GM12878 (cell line): ENCODE measurements around the gene RNF32. TPM values are rescaled to one million over a fixed set of nuclear protein-coding genes. Genes with fewer than 3 reads are reported as not detected.
"Not testable (repeated sequence)": the region's sequence is repeated elsewhere in the genome, so short reads cannot be mapped to it uniquely, and the experiment has no call there.

ENCODE experiments used
- ATAC-seq: fragments of 200-7000 bp; cut with Tn5 transposase; 3 replicates; pipeline ENCODE4 v1.9.1; 2020; ENCODE audit warnings: mild to moderate bottlenecking, moderate library complexity
- BruUV-seq: library from RNA; stranded (reverse); fragments of 400-500 nt; replicated peaks from 2 replicates; lab custom pipeline; 2021; lab: Mats Ljungman, UMichigan
- CTCF ChIA-PET: fragments of 300-600 bp; sonication (Branson Sonifier 250); formaldehyde crosslinking; extraction: SDS; loops from one replicate; lab custom pipeline; 2021; ENCODE audit warnings: inconsistent platforms; lab: Yijun Ruan, JAX
- POLR2A ChIA-PET: fragments of 350-600 bp; formaldehyde crosslinking; extraction: SDS; loops from one replicate; lab custom pipeline; 2021; ENCODE audit warnings: inconsistent platforms; lab: Charles Lee
- RAD21 ChIA-PET: fragments of 300-600 bp; sonication (Branson Sonifier 250); formaldehyde crosslinking; loops from one replicate; lab custom pipeline; 2023; ENCODE audit warnings: antibody characterized with exemption; ENCODE audit not compliant: unreplicated experiment; lab: Charles Lee
- SMC1A ChIA-PET: fragments of 300-600 bp; sonication (Branson Sonifier 250); formaldehyde crosslinking; loops from one replicate; lab custom pipeline; 2023; ENCODE audit not compliant: unreplicated experiment, uncharacterized antibody; lab: Charles Lee
- DNase-seq: peaks from one replicate; pipeline ENCODE4 v3.0.0-alpha.2; 2011; ENCODE audit warnings: low read depth, low spot score
- FAIRE-seq: peaks from 3 replicates; lab custom pipeline; 2011; peaks lifted over from hg19 to GRCh38; lab: Jason Lieb, UNC
- H2AFZ ChIP-seq: 2 replicates; pipeline ENCODE4 v1.6.0; 2011; ENCODE audit warnings: low read depth, low read length, control low read depth; ENCODE audit not compliant: control insufficient read depth
- H3K27ac ChIP-seq: 2 replicates; pipeline ENCODE4 v1.5.1; 2011; ENCODE audit warnings: control low read depth; ENCODE audit not compliant: control insufficient read depth, insufficient read depth
- H3K27me3 ChIP-seq, 2 experiments: replicated peaks in 1 of 2; 2 replicates each; pipeline versions ENCODE4 v1.6.0 to v1.6.1; 2011; ENCODE audit warnings: low read length in 1 of 2; ENCODE audit not compliant: control insufficient read depth in 2 of 2, insufficient read depth in 2 of 2
- H3K36me3 ChIP-seq, 2 experiments: 2 replicates each; pipeline ENCODE4 v1.5.1; 2011; ENCODE audit warnings: low read length in 1 of 2; ENCODE audit not compliant: control insufficient read depth in 2 of 2, insufficient read depth in 2 of 2
- H3K4me1 ChIP-seq: 2 replicates; pipeline ENCODE4 v1.6.1; 2011; ENCODE audit warnings: mild to moderate bottlenecking, low read length, moderate library complexity, mixed read lengths; ENCODE audit not compliant: control insufficient read depth, insufficient read depth
- H3K4me2 ChIP-seq: 2 replicates; pipeline ENCODE4 v1.6.0; 2011; ENCODE audit warnings: control low read depth; ENCODE audit not compliant: control insufficient read depth, insufficient read depth
- H3K4me3 ChIP-seq: fragments of 200-600 bp; sonication (generic); 2 replicates; pipeline ENCODE4 v1.5.1; 2016
- H3K79me2 ChIP-seq: 2 replicates; pipeline ENCODE4 v1.6.0; 2011; ENCODE audit warnings: low read length; ENCODE audit not compliant: control insufficient read depth, insufficient read depth
- H3K9ac ChIP-seq: 2 replicates; pipeline ENCODE4 v1.8.0; 2011; ENCODE audit warnings: low read length, control low read depth, mixed read lengths; ENCODE audit not compliant: control insufficient read depth, insufficient read depth
- H3K9me3 ChIP-seq: replicated peaks from 3 replicates; pipeline ENCODE4 v1.5.1; 2011; ENCODE audit warnings: mild to moderate bottlenecking, low read length; ENCODE audit not compliant: control insufficient read depth, insufficient read depth
- H4K20me1 ChIP-seq: 2 replicates; pipeline ENCODE4 v1.6.0; 2011; ENCODE audit not compliant: control insufficient read depth, insufficient read depth
- BHLHE40 ChIP-seq, 2 experiments: fragments of 450-650 bp in 1 of 2; IDR thresholded peaks; 2 replicates each; pipeline ENCODE4 v1.6.1; 2011 to 2017; ENCODE audit warnings: low read depth in 2 of 2, borderline replicate concordance in 1 of 2, improper control_type of control experiment in 1 of 2, low read length in 1 of 2, mild to moderate bottlenecking in 1 of 2
- CREM ChIP-seq: IDR thresholded peaks from 2 replicates; pipeline ENCODE4 v1.6.1; 2014; ENCODE audit warnings: antibody characterized with exemption, low read depth
- FOXM1 ChIP-seq: IDR thresholded peaks from 2 replicates; pipeline ENCODE4 v1.6.1; 2012; ENCODE audit warnings: low read depth, mild to moderate bottlenecking, inconsistent platforms, low read length, moderate library complexity
- PAX8 ChIP-seq: fragments of 450-650 bp; IDR thresholded peaks from 2 replicates; pipeline ENCODE4 v1.6.1; 2017; ENCODE audit warnings: mild to moderate bottlenecking, moderate library complexity
- RUNX3 ChIP-seq: IDR thresholded peaks from 2 replicates; pipeline ENCODE4 v1.6.1; 2012; ENCODE audit warnings: low read length, inconsistent platforms
- TBL1XR1 ChIP-seq: IDR thresholded peaks from 2 replicates; pipeline ENCODE4 v1.6.1; 2012; ENCODE audit warnings: low read depth, low read length, improper control_type of control experiment
- TCF7 ChIP-seq: IDR thresholded peaks from 2 replicates; pipeline ENCODE4 v1.6.1; 2014; ENCODE audit warnings: antibody characterized with exemption, borderline replicate concordance
- whole genome bisulfite sequencing: methylation state at CpG from one replicate; pipeline ENCODE4 v1.1.6; 2016; ENCODE audit warnings: low lambda C conversion rate; ENCODE audit not compliant: insufficient replicate concordance, insufficient coverage; ENCODE audit errors: missing lambda C conversion rate; 5-methylcytosine and 5-hydroxymethylcytosine counted together
- in situ Hi-C: fragments of 300-500 bp; cut with MboI; formaldehyde crosslinking; loops from 9 replicates; pipeline ENCODE4 v1.14.3; 2018; ENCODE audit warnings: mixed read lengths
- intact Hi-C: fragments of 100-400 bp; cut with micrococcal nuclease; formaldehyde crosslinking; loops from one replicate; pipeline ENCODE4 v1.14.2; 2022; ENCODE audit not compliant: unreplicated experiment
- polyA plus RNA-seq, 11 experiments: library from polyadenylated mRNA; depleted of rRNA in 4 of 11; unstranded in 6 of 11; stranded (reverse) in 5 of 11; fragments of >200 nt; fragmentation: Nextera tagmentation in 4 of 11; fragmentation: Illumina TruSeq in 1 of 11; extraction: Ambion mirVana in 4 of 11; extraction: Trizol in 1 of 11; gene quantifications; 1 replicate in 1 of 11; 2 replicates in 10 of 11; pipeline versions ENCODE4 v1.2.1 to v1.2.3, GENCODE V29; 2011 to 2016; ENCODE audit warnings: inconsistent platforms in 2 of 11, missing spikeins in 2 of 11, low read depth in 1 of 11
- total RNA-seq, 4 experiments: library from RNA; depleted of rRNA in 3 of 4; stranded (reverse); fragments of >200 nt in 3 of 4; fragmentation: Illumina TruSeq in 1 of 4; extraction: Trizol in 1 of 4; gene quantifications; 2 replicates each; pipeline versions ENCODE4 v1.2.1 to v1.2.3, GENCODE V29; 2013 to 2021

Gene RNF32
- total and polyA plus RNA-seq, 10 of the 15 experiments (the other 5 are each of a cell fraction or from before 2014, with no cell fraction given): 2.5 to 7.2 (median 3.7) TPM

DNA sequence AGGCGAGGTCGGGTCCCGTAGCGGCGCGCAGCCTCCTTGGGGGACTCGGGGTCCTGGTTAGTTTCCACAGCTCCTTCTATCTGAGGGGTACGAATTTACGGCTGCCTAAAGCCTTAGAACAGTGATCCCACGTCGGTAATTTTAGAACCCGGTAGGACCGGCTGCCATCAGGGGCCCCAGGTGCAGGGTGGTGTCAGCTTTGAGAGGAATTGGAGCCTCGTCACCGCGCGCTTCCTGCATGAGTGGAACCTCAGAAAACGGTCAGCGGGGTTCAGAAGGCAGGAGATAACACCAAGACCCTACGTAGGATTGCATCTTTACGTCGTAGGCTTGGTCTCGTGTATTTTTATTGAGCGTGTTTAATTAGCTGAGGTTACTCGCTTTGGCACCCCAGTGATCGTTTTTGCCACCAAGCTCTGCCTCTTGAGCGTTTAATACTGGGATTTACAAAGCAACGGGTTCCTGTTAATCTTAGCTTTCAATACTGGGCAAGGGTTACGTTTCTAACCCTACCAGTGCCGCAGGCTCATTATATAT, 443 bp downstream of the RNF32 start (continued):
- TF ChIP-seq TCF7 (no peak), RUNX3 (peak; percentile 41), TBL1XR1 (no peak), BHLHE40 (IDR thresholded peaks at IDR 0.05; ENCODE audit: borderline replicate concordance in 1 of 2, low read depth in 2 of 2, low read length in 1 of 2) (no peak), PAX8 (no peak)

DNA sequence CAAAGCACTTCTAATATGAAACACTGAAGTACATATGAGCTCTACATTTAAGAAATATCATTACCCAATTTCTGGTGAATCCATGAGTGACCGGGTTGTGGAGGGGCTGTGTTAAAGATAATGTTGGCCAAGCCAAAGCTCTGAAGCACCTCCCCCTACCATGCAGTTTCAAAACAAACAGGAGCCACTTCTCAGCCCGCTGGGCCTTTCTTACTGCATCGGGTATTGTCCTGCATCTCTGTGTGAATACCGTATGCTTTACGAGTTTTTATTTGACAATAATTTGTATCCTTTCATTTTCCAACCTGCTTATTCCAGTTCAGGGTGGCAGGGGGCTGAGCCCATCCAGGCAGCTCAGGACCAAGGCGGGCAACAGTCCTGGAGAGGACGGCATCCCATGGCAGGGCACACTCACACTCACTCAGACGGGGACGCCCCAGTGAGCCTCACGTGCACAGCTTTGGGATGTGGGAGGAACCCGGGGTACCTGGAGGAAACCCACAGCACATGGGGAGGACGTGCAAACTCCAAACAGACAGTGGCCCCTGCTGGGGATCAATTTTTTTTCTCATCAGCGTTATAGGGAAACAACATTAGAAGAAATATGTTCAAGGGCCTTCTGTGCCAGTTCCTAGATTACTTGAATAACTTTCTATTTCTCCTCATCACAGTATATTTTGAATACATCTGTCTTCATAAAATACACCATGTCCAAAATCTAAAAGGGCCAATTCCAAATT, 1.9 kb downstream of the RNF32 start:
- WGBS: 89% methylated on average over 13 of the region's 13 CpGs
- H3K36me3 ChIP-seq: no peaks in the 10 kb centered on the region
- no peak for ATAC-seq
- no peak for TF ChIP-seq CREM
- no peak for TF ChIP-seq FOXM1
- TF ChIP-seq, all 136 proteins: peak for 0
- Histone ChIP-seq H4K20me1 (no peaks in the 10 kb centered on the region), H3K9ac (no peak overlapping the region), H3K4me2 (no peak overlapping the region), H3K4me1 (peaks cover 7% of the 10 kb centered on the region), H3K79me2 (peaks cover 17% of the 10 kb centered on the region), H3K27ac (no peak overlapping the region), H3K4me3 (no peak overlapping the region), H3K27me3 (no peaks in the 10 kb centered on the region), H3K9me3 (no peaks in the 10 kb centered on the region), H2AFZ (no peak overlapping the region)
- intact Hi-C loops: loop anchor here (10.0 kb wide), 1 partner anchor 828 kb away; the partner anchor contains the start of gene SHH
- RAD21 ChIA-PET: interaction anchor here (0.7 to 2.8 kb wide), 6 partner anchors 10 to 251 kb away, joined by 3 to 11 read pairs (median 6); no protein-coding TSS in a partner anchor
- no TSS peak for BruUV-seq
- in situ Hi-C loops: no loop called here
- no peak for FAIRE-seq
- POLR2A ChIA-PET: interaction anchor here (0.6 to 1.7 kb wide), 5 partner anchors 12 to 138 kb away, joined by 3 to 6 read pairs (median 3); no protein-coding TSS in a partner anchor
- SMC1A ChIA-PET: interaction anchor here (0.5 to 3.3 kb wide), 6 partner anchors 10 to 137 kb away, joined by 3 to 19 read pairs (median 9); no protein-coding TSS in a partner anchor
- DNase-seq: no peak
- CTCF ChIA-PET: interaction anchor here (0.9 to 1.9 kb wide), 5 partner anchors 10 to 174 kb away, joined by 3 to 9 read pairs (median 3); no protein-coding TSS in a partner anchor

DNA sequence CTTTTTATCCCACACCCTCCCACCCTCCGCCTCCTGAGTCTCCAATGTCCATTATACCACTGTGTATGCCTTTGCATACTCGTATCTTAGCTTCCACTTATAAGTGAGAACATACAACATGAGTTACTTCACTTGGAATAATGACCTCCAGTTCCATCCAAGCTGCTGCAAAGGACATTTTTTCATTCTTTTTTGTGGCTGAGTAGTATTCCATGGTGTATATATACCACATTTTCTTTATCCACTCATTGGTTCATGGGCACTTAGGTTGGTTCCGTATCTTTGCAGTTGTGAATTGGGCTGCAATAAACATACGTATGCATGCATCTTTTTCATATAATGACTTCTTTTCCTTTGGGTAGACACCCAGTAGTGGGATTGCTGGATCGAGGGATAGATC, 6.8 kb downstream of the RNF32 start:
- H3K4me3 ChIP-seq, H2AFZ ChIP-seq, H3K9me3 ChIP-seq, FAIRE-seq, RAD21 ChIA-PET, H4K20me1 ChIP-seq, ATAC-seq, H3K27me3 ChIP-seq, H3K79me2 ChIP-seq, SMC1A ChIA-PET, H3K4me1 ChIP-seq, H3K9ac ChIP-seq, H3K36me3 ChIP-seq, DNase-seq, POLR2A ChIA-PET, H3K4me2 ChIP-seq, in situ Hi-C loops, H3K27ac ChIP-seq, BruUV-seq: not testable (repeated sequence)
- CTCF ChIA-PET: interaction anchor here (0.6 kb wide), 1 partner anchor 129 kb away, joined by 5 read pairs; no protein-coding TSS in a partner anchor
- 92% methylated on average over 5 of the region's 5 CpGs for WGBS
- intact Hi-C loops: loop anchor here (10.0 kb wide), 1 partner anchor 833 kb away; the partner anchor contains the start of gene SHH
